Measurements from ENCODE around the gene DCHS1. TPM values are rescaled to one million over a fixed set of nuclear protein-coding genes. Genes with fewer than 3 reads are reported as not detected.

The DCHS1 gene
- total and polyA plus RNA-seq, 2 of the 13 experiments (the other 11 are each of a cell fraction or from before 2014, with no cell fraction given): under 0.01 to 0.03 TPM

- TF ChIP-seq ZNF614 (CRISPR knock-in tag; IDR thresholded peaks at IDR 0.05; ENCODE audit: borderline replicate concordance) (no peak), KMT2A (CRISPR knock-in tag; IDR thresholded peaks at IDR 0.05) (0 out of 2 replicates have a peak, but pooled peaks have one; percentile 22), SUZ12 (IDR thresholded peaks at IDR 0.05; ENCODE audit: low read depth, low read length) (no peak), BRD4 (CRISPR knock-in tag; IDR thresholded peaks at IDR 0.05) (0 out of 2 replicates have a peak, but pooled peaks have one; percentile 30), XRCC5 (optimal IDR thresholded peaks at IDR 0.05; ENCODE audit: low read length) (peak; percentile 15), ZNF234 (CRISPR knock-in tag; conservative IDR thresholded peaks at IDR 0.05) (no peak), ZNF784 (CRISPR knock-in tag; IDR thresholded peaks at IDR 0.05; ENCODE audit: borderline replicate concordance) (no peak), ATF7-NPFF (CRISPR knock-in tag; IDR thresholded peaks at IDR 0.05; ENCODE audit: low read depth) (no peak), EHMT2 (IDR thresholded peaks at IDR 0.05; ENCODE audit: borderline replicate concordance, low read depth, low read length) (no peak), KDM6A (CRISPR knock-in tag; IDR thresholded peaks at IDR 0.05; ENCODE audit: low read depth) (no peak), ZNF576 (CRISPR knock-in tag; IDR thresholded peaks at IDR 0.05) (no peak), SMARCE1 (IDR thresholded peaks at IDR 0.05; ENCODE audit: borderline replicate concordance) (no peak), TCF12 (IDR thresholded peaks at IDR 0.05) (no peak), TCF12 (CRISPR knock-in tag; IDR thresholded peaks at IDR 0.05) (no peak), RFX3 (CRISPR knock-in tag; IDR thresholded peaks at IDR 0.05) (no peak), PRMT3 (CRISPR knock-in tag; IDR thresholded peaks at IDR 0.05; ENCODE audit: borderline replicate concordance, low read depth) (no peak), MXD4 (CRISPR knock-in tag; IDR thresholded peaks at IDR 0.05) (no peak), GPBP1L1 (CRISPR knock-in tag; IDR thresholded peaks at IDR 0.05) (no peak), REL (CRISPR knock-in tag; conservative IDR thresholded peaks at IDR 0.05) (no peak), ZNF292 (CRISPR knock-in tag; IDR thresholded peaks at IDR 0.05; ENCODE audit: borderline replicate concordance, low read depth) (no peak), ESRRA (CRISPR knock-in tag; IDR thresholded peaks at IDR 0.05; ENCODE audit: low read depth) (no peak), ZNF639 (CRISPR knock-in tag; conservative IDR thresholded peaks at IDR 0.05) (no peak), DBP (CRISPR knock-in tag; IDR thresholded peaks at IDR 0.05; ENCODE audit: not compliant biosample characterization) (no peak), CCAR2 (optimal IDR thresholded peaks at IDR 0.05; ENCODE audit: low read depth, low read length) (no peak), ZNF598 (CRISPR knock-in tag; IDR thresholded peaks at IDR 0.05; ENCODE audit: borderline replicate concordance) (peak; percentile 7; the same call in 1 of the 2 replicates), HDAC1 (CRISPR knock-in tag; IDR thresholded peaks at IDR 0.05) (peak; percentile 47)
Observed at GRCh38 chr11:6604081-6604626, 51.5 kb downstream of the DCHS1 start (continued).
